GM23248 (cell line): ENCODE measurements around the gene WDR4. TPM values are rescaled to one million over a fixed set of nuclear protein-coding genes. Genes with fewer than 3 reads are reported as not detected.
"Not testable (repeated sequence)": the region's sequence is repeated elsewhere in the genome, so short reads cannot be mapped to it uniquely, and the experiment has no call there.

Experiments used
- DNase-seq: peaks from one replicate; pipeline ENCODE4 v3.0.0-alpha.2; 2015
- H2AFZ ChIP-seq: fragments of 200-600 bp; sonication (generic); 2 replicates; pipeline ENCODE4 v1.6.1; 2016; ENCODE audit warnings: antibody characterized with exemption
- H3F3A ChIP-seq: fragments of 200-600 bp; sonication (generic); 2 replicates; pipeline ENCODE4 v1.6.1; 2016; ENCODE audit warnings: mild to moderate bottlenecking, antibody characterized with exemption, mixed run types; ENCODE audit not compliant: insufficient read depth
- H3K27ac ChIP-seq: fragments of 200-600 bp; sonication (generic); 2 replicates; pipeline ENCODE4 v1.5.1; 2016; ENCODE audit warnings: mild to moderate bottlenecking
- H3K27me3 ChIP-seq: fragments of 200-600 bp; sonication (generic); replicated peaks from 2 replicates; pipeline ENCODE4 v1.6.1; 2016; ENCODE audit warnings: mild to moderate bottlenecking; ENCODE audit not compliant: insufficient read depth
- H3K36me3 ChIP-seq: fragments of 200-600 bp; sonication (generic); 2 replicates; pipeline ENCODE4 v1.6.1; 2016; ENCODE audit warnings: low read depth, mild to moderate bottlenecking
- H3K4me1 ChIP-seq: fragments of 200-600 bp; sonication (generic); 2 replicates; pipeline ENCODE4 v1.6.1; 2016; ENCODE audit warnings: mild to moderate bottlenecking; ENCODE audit not compliant: insufficient read depth
- H3K4me2 ChIP-seq: fragments of 200-600 bp; sonication (generic); one replicate; pipeline ENCODE4 v1.6.1; 2016; ENCODE audit warnings: mild to moderate bottlenecking; ENCODE audit not compliant: unreplicated experiment
- H3K4me3 ChIP-seq: fragments of 200-600 bp; sonication (generic); 2 replicates; pipeline ENCODE4 v1.5.1; 2016; ENCODE audit warnings: mild to moderate bottlenecking
- H3K79me2 ChIP-seq: fragments of 200-600 bp; sonication (generic); 2 replicates; pipeline ENCODE4 v1.6.1; 2016; ENCODE audit warnings: mild to moderate bottlenecking; ENCODE audit not compliant: insufficient read depth
- H3K9ac ChIP-seq: fragments of 200-600 bp; sonication (generic); 2 replicates; pipeline ENCODE4 v1.6.1; 2016; ENCODE audit warnings: mild to moderate bottlenecking
- H3K9me2 ChIP-seq: fragments of 200-600 bp; sonication (generic); 2 replicates; pipeline ENCODE4 v1.6.1; 2016; ENCODE audit warnings: mixed run types, mild to moderate bottlenecking, moderate library complexity; ENCODE audit not compliant: insufficient read depth
- H3K9me3 ChIP-seq: fragments of 200-600 bp; sonication (generic); one replicate; pipeline ENCODE4 v1.6.1; 2017; ENCODE audit warnings: low read depth
- H4K20me1 ChIP-seq: fragments of 200-600 bp; sonication (generic); 2 replicates; pipeline ENCODE4 v1.6.0; 2016; ENCODE audit not compliant: insufficient read depth
- EZH2 ChIP-seq: fragments of 200-600 bp; sonication (generic); IDR thresholded peaks from 2 replicates; pipeline ENCODE4 v1.6.1; 2018; ENCODE audit warnings: antibody characterized with exemption, mild to moderate bottlenecking; ENCODE audit not compliant: insufficient read depth, poor library complexity, severe bottlenecking
- EZH2phosphoT487 ChIP-seq: fragments of 200-600 bp; sonication (generic); IDR thresholded peaks from 2 replicates; pipeline ENCODE4 v1.6.1; 2018; ENCODE audit warnings: antibody characterized with exemption, moderate library complexity, mild to moderate bottlenecking, low read depth; ENCODE audit not compliant: insufficient read depth
- WGBS, 2 experiments: methylation state at CpG; one replicate each; pipeline ENCODE4 v1.1.6; 2015 to 2017; ENCODE audit warnings: low lambda C conversion rate in 2 of 2, low coverage in 1 of 2; ENCODE audit errors: missing lambda C conversion rate in 2 of 2; 5-methylcytosine and 5-hydroxymethylcytosine counted together
- in situ Hi-C: fragments of 300-500 bp; cut with MboI; formaldehyde crosslinking; loops from 2 replicates; pipeline ENCODE4 v1.15.0; 2020
- polyA plus RNA-seq: library from polyadenylated mRNA; unstranded; fragments of >200 nt; fragmentation: Nextera tagmentation; extraction: Ambion mirVana; gene quantifications from 2 replicates; pipeline ENCODE4 v1.2.1, GENCODE V29; 2016
- total RNA-seq: library from RNA; depleted of rRNA; stranded (reverse); fragments of >200 nt; shearing (Covaris generic); gene quantifications from 2 replicates; pipeline ENCODE4 v1.2.3, GENCODE V29; 2014

Gene WDR4
- total and polyA plus RNA-seq, 2 experiments from 2014 or later = 11.9 to 13.5 TPM

DNA sequence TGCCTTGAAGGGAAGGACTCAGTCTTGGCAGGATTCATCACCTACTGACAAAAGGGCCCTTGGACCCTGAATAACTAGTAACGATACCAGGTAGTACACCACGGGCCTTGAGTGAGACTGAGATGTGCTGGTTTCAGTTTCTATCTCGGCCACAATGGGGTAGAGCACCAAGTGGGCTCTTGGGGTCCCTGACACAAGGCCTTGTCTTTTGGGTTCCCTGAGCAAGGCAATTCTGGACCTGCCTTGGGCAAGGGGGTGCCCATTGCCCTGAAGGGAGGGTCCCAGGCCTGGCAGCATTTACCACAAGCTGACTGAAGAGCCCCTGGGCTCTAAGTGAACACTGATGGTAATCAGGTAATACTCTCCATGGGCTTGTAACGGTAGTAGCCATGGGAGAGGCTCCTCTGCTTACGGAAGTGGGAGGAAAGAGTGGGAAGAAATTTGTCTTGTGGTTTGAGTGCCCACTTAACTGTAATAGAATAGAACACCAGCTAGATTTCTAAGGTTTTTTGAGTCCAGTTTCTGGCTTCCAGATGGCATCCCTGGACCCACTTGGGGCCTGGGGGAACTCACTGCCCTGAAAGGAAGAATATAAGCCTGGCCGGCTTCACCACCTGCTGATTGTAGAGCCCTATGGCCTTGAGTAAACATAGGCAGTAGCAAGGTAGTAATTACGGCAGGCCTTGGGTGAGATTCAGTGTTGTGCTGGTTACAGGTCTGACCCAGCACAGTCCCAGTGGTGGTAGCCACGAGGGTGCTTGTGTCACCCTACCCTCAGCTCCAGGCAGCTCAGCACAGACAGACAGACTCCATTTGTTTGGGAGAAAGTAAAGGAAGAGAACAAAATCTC lies 58.5 kb downstream of the WDR4 start:
- Histone ChIP-seq H3K4me1 (no peaks in the 10 kb centered on the region), H4K20me1 (no peaks in the 10 kb centered on the region), H3K79me2 (no peaks in the 10 kb centered on the region), H3K4me2 (no peak overlapping the region), H3K27ac (no peak overlapping the region), H3K36me3 (no peaks in the 10 kb centered on the region), H3K4me3 (no peak overlapping the region), H3F3A (no peaks in the 10 kb centered on the region), H2AFZ (no peak overlapping the region), H3K9me3 (no peaks in the 10 kb centered on the region), H3K27me3 (peaks cover 20% of the 10 kb centered on the region; the same call in 1 of the 2 replicates), H3K9ac (no peak overlapping the region), H3K9me2 (no peaks in the 10 kb centered on the region)
- in situ Hi-C loops = loop anchor here (5.0 to 25.0 kb wide), 2 partner anchors 229 to 659 kb away; no protein-coding TSS in a partner anchor
- TF ChIP-seq EZH2 = no peak
- TF ChIP-seq EZH2phosphoT487 = no peak
- DNase-seq = no peak
- WGBS, 2 experiments = 60 to 70% methylated on average over 8 of the region's 8 CpGs

DNA sequence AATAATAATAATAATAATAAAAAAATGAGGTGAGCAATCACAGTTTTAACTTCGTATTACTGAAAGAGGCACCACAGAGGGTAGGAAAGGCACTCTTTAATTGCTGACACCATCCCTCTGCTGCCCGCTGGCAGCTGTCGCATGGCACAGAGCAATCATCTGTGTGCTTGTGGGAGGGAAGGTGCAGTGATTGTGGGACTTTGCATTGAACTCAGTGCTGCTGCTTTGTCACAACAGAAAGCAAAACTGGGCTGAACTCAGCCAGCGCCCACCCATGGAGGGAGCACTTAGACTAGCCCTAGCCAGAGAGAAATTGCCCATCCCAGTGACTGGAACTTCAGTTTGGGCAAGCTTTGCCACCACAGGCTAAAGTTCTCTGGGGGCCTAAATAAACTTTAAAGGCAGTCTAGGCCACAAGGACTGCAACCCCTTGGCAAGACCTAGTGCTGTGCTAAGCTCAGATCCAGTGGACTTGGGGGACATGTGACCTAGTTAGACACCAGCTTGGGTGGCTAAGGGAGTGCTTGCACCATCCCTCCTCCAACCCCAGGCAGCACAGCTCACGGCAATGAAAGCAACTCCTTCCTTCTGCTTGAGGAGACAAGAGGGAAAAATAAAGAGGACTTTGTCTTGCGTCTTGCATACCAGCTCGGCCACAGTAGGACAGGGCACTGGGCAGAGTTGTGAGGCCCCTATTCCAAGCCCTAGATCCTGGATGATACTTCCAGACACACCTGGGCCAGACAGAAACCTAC lies 59.3 kb downstream of the WDR4 start:
- Histone ChIP-seq H3K79me2 (no peaks in the 10 kb centered on the region), H3K9me2 (no peaks in the 10 kb centered on the region), H3K9ac (no peak overlapping the region), H3K9me3 (no peaks in the 10 kb centered on the region), H3K4me3 (no peak overlapping the region), H3K27me3 (peaks cover 20% of the 10 kb centered on the region; the same call in 1 of the 2 replicates), H3F3A (no peaks in the 10 kb centered on the region), H3K4me1 (no peaks in the 10 kb centered on the region), H3K36me3 (no peaks in the 10 kb centered on the region), H3K4me2 (no peak overlapping the region), H2AFZ (no peak overlapping the region), H3K27ac (no peak overlapping the region), H4K20me1 (no peaks in the 10 kb centered on the region)
- no peak for DNase-seq
- in situ Hi-C loops = loop anchor here (5.0 to 25.0 kb wide), 2 partner anchors 228 to 658 kb away; no protein-coding TSS in a partner anchor
- 71 to 80% methylated on average over 7 of the region's 7 CpGs for WGBS, 2 experiments
- no peak for TF ChIP-seq EZH2phosphoT487
- no peak for TF ChIP-seq EZH2

DNA sequence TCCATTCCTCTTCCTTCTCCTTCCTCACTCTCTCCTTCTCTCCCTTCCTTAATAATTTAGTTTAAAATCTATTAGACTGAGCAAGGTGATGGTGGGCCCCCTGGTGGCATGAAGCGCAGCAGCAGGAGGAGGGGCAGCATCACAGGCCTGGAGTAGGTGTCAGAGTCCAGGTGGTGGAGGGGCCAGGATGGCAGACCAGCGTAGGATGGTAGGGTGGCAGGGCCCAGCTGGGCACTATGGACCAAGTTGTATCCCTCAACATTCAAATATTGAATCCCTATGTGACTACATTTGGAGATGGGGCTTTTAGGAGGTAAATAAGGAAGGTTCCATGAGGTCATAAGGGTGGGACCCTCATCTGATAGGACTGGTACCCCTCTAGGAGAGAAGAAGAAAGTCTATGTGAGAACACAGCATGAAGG lies 61.0 kb downstream of the WDR4 start:
- H3K4me1 ChIP-seq = no peaks in the 10 kb centered on the region
- no peak overlapping the region for H3K9ac ChIP-seq
- no peaks in the 10 kb centered on the region for H3F3A ChIP-seq
- no peak overlapping the region for H2AFZ ChIP-seq
- in situ Hi-C loops = loop anchor here (25.0 kb wide), 1 partner anchor 656 kb away; no protein-coding TSS in a partner anchor
- TF ChIP-seq EZH2 = no peak
- TF ChIP-seq EZH2phosphoT487 = no peak
- H3K36me3 ChIP-seq = no peaks in the 10 kb centered on the region
- peak; percentile 73 for DNase-seq
- WGBS, 2 experiments = 2 to 4% methylated on average over 2 of the region's 2 CpGs
- no peaks in the 10 kb centered on the region for H3K9me3 ChIP-seq
- no peak overlapping the region for H3K27ac ChIP-seq
- peaks cover 27% of the 10 kb centered on the region; the same call in 1 of the 2 replicates for H3K27me3 ChIP-seq
- no peaks in the 10 kb centered on the region for H3K79me2 ChIP-seq
- no peaks in the 10 kb centered on the region for H3K9me2 ChIP-seq
- no peak overlapping the region for H3K4me3 ChIP-seq
- no peak overlapping the region for H3K4me2 ChIP-seq
- no peaks in the 10 kb centered on the region for H4K20me1 ChIP-seq

GRCh38 chr21:42815217-42815616 lies 64.1 kb downstream of the WDR4 start:
- no peak overlapping the region for H3K27ac ChIP-seq
- no peaks in the 10 kb centered on the region for H4K20me1 ChIP-seq
- no peak for DNase-seq
- H3K36me3 ChIP-seq = no peaks in the 10 kb centered on the region
- in situ Hi-C loops = loop anchor here (25.0 kb wide), 1 partner anchor 653 kb away; no protein-coding TSS in a partner anchor
- 4 to 6% methylated on average over 1 of the region's 1 CpG for WGBS, 2 experiments
- no peaks in the 10 kb centered on the region for H3F3A ChIP-seq
- H3K4me3 ChIP-seq = no peak overlapping the region
- TF ChIP-seq EZH2phosphoT487 (no peak), EZH2 (no peak)
- H2AFZ ChIP-seq = no peak overlapping the region
- H3K27me3 ChIP-seq = peaks cover 16% of the 10 kb centered on the region; the same call in 1 of the 2 replicates
- H3K4me2 ChIP-seq = no peak overlapping the region
- no peaks in the 10 kb centered on the region for H3K9me3 ChIP-seq
- H3K9me2 ChIP-seq = no peaks in the 10 kb centered on the region
- H3K79me2 ChIP-seq = no peaks in the 10 kb centered on the region
- H3K4me1 ChIP-seq = no peaks in the 10 kb centered on the region
- no peak overlapping the region for H3K9ac ChIP-seq

- peaks cover 37% of the 10 kb centered on the region for H3K27me3 ChIP-seq
- H3K4me1 ChIP-seq, H3K79me2 ChIP-seq, H3K4me2 ChIP-seq, H4K20me1 ChIP-seq, H3K9me3 ChIP-seq, H2AFZ ChIP-seq, H3K9me2 ChIP-seq, H3F3A ChIP-seq, H3K27ac ChIP-seq, DNase-seq, H3K4me3 ChIP-seq, H3K36me3 ChIP-seq, H3K9ac ChIP-seq: not testable (repeated sequence)
- 47 to 51% methylated on average over 5 of the region's 5 CpGs for WGBS, 2 experiments
- in situ Hi-C loops = loop anchor here (25.0 kb wide), 1 partner anchor 650 kb away; no protein-coding TSS in a partner anchor
These were observed 66.7 kb downstream of the WDR4 start for GRCh38 chr21:42812528-42813241.
